Mucosa of stomach (tissue), 1 donor: Measurements from ENCODE around the gene LIN52.

Experiments
- H3K27me3 ChIP-seq: one replicate; pipeline ENCODE4 v1.7.0; 2013; ENCODE audit warnings: mild to moderate bottlenecking, low read length; ENCODE audit not compliant: control insufficient read depth, insufficient read depth
- H3K36me3 ChIP-seq: one replicate; pipeline ENCODE4 v1.7.0; 2013; ENCODE audit warnings: low read length; ENCODE audit not compliant: control insufficient read depth, insufficient read depth
- H3K4me1 ChIP-seq: one replicate; pipeline ENCODE4 v1.7.0; 2013; ENCODE audit warnings: mild to moderate bottlenecking, low read length; ENCODE audit not compliant: control insufficient read depth, insufficient read depth
- H3K4me3 ChIP-seq: one replicate; pipeline ENCODE4 v1.7.0; 2013; ENCODE audit warnings: low read length
- H3K9ac ChIP-seq: one replicate; pipeline ENCODE4 v1.7.0; 2013; ENCODE audit warnings: mild to moderate bottlenecking, low read length, moderate library complexity
- H3K9me3 ChIP-seq: one replicate; pipeline ENCODE4 v1.7.0; 2013; ENCODE audit warnings: mild to moderate bottlenecking, low read length, moderate library complexity; ENCODE audit not compliant: control insufficient read depth
- donor health status: Pancreatic carcinoma.

LIN52 gene

DNA sequence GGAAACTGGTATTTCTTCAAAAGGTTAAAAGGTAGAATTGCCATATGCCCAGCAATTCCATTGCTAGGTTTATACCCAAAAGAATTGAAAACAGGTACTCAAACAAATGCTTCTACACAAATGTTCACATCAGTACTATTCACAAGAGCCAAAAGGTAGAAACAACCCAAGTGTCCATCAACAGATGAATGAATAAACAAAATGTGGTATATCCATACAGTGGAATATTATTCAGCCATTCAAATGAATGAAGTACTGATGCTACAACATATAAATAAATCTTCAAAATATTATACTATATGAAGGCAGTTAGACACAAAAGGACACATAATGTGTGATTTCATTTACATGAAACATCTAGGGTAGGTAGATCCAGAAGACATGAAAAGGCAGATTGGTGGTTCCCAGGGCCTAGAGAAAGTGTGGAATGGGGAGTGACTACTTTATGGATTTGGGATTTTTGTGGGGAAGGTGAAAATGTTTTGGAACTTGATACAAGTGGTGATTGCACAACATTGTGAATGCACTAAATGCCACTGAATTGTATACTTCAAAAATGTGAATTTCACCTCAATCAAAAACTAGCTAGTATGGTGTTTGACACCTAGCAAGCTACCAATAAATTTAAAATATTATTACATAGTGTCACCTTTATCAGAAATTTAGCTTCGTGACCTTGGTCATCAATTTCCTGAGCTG lies 41.7 kb downstream of the LIN52 start:
- Histone ChIP-seq H3K36me3 (no peaks in the 10 kb centered on the region), H3K4me1 (no peaks in the 10 kb centered on the region), H3K27me3 (no peaks in the 10 kb centered on the region), H3K9me3 (no peaks in the 10 kb centered on the region), H3K4me3 (no peak overlapping the region), H3K9ac (no peak overlapping the region)

DNA sequence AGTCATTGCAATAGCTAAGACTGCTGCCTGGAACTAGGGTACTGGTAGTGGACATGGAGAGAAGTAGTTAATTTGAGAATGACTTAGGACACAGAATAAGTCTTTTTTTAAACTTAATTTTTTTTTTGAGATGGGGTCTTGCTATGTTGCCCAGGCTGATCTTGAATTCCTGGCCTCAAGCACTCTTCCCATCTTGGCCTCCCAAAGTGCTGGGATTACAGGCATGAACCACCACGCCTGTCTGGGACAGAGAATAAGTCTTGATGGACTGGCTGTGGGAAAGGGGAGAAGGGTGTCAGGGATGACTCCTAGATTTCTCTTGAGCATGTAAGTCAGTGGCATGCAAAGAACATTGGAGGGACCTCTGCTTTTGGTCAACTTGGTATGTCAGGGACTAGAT lies 42.9 kb downstream of the LIN52 start:
- Histone ChIP-seq H3K36me3 (no peaks in the 10 kb centered on the region), H3K4me1 (no peaks in the 10 kb centered on the region), H3K27me3 (no peaks in the 10 kb centered on the region), H3K9me3 (no peaks in the 10 kb centered on the region), H3K4me3 (no peak overlapping the region), H3K9ac (no peak overlapping the region)

DNA sequence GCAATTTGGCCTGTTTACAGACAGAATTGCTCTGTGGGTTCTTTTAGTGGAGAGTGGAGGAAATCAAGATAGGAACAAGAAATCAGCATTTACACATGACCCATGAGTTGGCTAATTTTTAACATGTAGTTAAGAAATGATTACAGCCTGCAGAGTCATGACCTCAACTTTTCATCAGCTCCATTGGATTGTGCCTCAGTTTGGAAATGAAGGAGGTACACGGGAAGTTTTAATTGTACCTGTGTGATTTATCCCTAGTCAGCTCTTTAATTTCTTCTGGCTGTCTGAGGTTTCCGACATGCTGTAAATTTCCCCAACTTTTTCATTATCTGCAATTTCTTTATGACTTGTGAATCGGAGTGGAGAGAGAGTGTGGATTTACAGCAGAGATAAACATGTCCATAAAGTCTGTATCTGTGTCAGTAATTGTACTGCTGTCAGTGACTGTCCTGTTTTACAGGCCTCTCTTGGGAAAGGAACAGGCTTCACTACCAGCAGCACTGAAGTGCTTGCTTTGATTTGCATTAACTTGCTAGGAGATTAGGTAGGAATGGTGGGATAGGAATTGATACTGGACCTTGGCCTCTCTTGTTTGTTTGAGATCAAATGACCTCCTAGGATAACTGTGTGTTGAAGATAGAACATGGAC lies 49.2 kb downstream of the LIN52 start:
- Histone ChIP-seq H3K9me3 (no peaks in the 10 kb centered on the region), H3K4me3 (no peak overlapping the region), H3K4me1 (peaks cover 7% of the 10 kb centered on the region), H3K27me3 (no peaks in the 10 kb centered on the region), H3K36me3 (no peaks in the 10 kb centered on the region), H3K9ac (no peak overlapping the region)

GRCh38 chr14:74134484-74134883 lies 49.7 kb downstream of the LIN52 start:
- Histone ChIP-seq H3K27me3 (no peaks in the 10 kb centered on the region), H3K36me3 (no peaks in the 10 kb centered on the region), H3K9me3 (no peaks in the 10 kb centered on the region), H3K4me3 (no peak overlapping the region), H3K9ac (no peak overlapping the region), H3K4me1 (peaks cover 7% of the 10 kb centered on the region)

- no peaks in the 10 kb centered on the region for H3K9me3 ChIP-seq
- no peaks in the 10 kb centered on the region for H3K36me3 ChIP-seq
- H3K27me3 ChIP-seq = no peaks in the 10 kb centered on the region
- H3K4me3 ChIP-seq = no peak overlapping the region
- H3K4me1 ChIP-seq = peaks cover 7% of the 10 kb centered on the region
- H3K9ac ChIP-seq = no peak overlapping the region
Measured at GRCh38 chr14:74135426-74135825, 50.7 kb downstream of the LIN52 start.

DNA sequence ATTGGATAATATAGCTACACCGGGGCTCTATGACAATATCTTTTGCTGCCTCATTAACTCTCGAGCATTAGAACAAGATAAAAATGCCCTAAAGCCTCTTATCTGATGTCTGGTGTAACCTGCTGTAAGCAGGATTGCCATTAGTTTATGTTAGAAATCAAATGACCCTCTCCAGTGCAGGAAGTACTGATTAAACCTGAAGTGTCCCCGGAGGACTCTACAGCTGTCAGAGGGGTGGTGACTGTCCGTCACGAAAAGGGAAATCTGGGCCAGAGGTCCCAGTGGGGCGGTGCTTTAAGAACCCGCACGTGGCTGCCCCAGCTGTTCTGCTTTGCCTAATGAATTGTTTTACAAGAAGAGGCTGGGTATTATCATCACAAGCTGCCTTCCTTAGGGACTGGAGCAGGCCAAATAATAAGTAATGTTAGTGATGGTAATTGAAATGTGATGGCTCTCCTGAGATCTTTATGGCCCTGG lies 55.7 kb downstream of the LIN52 start:
- Histone ChIP-seq H3K4me3 (no peak overlapping the region), H3K9me3 (no peaks in the 10 kb centered on the region), H3K36me3 (no peaks in the 10 kb centered on the region), H3K27me3 (no peaks in the 10 kb centered on the region), H3K9ac (no peak overlapping the region), H3K4me1 (no peaks in the 10 kb centered on the region)

DNA sequence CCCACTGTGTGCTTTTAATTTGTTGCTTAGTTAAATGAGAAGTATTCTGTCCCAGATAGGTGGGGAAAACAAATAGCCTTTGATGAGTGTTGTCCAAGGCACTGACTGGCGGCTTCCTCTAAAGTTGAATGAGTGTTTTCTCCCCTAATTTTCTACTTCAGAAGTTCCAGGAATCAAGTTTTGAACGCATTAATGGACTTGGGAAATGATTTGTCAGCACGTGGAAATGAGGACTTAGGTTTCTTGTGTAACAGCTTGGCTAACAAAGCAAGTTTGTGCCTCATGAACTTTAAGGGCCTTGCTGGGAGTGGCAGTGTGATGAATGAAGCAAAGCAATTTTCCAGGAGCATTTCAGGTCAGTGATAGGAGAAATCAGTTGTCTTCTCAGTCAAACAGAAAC lies 56.9 kb downstream of the LIN52 start:
- Histone ChIP-seq H3K36me3 (no peaks in the 10 kb centered on the region), H3K9ac (no peak overlapping the region), H3K4me1 (no peaks in the 10 kb centered on the region), H3K9me3 (no peaks in the 10 kb centered on the region), H3K27me3 (no peaks in the 10 kb centered on the region), H3K4me3 (no peak overlapping the region)

DNA sequence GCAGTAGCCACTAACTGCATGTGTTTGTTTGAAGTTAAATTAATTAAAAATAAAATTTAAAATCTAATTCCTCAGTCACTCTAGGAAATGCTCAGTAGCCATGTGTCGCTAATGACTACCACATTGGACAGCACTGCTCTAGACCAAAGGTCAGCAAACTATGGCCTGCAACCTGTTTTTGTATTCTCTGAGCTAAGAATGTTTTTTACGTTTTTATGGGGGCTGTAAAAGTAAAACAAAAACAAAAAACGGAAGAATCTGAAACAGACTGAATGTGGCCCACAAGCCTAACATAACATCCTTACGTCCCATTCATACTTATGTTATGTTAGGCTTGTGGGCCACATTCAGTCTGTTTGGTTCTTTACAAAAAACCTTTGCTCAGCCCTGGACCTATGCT lies 57.8 kb downstream of the LIN52 start:
- Histone ChIP-seq H3K4me1 (no peaks in the 10 kb centered on the region), H3K36me3 (no peaks in the 10 kb centered on the region), H3K9ac (no peak overlapping the region), H3K9me3 (no peaks in the 10 kb centered on the region), H3K4me3 (no peak overlapping the region), H3K27me3 (no peaks in the 10 kb centered on the region)

DNA sequence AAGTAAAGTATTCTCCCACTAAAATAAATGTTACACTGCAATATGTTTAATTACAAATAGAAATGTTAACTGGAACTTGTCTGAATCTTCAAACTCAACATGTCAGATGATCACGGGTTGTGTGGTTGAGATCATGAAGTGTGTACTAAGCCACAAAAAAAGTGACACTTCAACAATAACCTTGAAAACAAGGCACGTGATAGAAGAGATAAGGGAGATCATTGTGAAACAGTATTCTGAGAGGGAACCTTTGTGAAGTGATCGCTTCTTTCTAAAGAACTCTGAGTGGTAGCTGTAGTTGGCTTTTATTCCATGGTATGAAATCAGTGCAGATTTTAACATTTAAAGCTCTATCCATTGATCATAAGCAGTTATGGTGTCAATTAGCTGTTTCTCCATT lies 60.0 kb downstream of the LIN52 start:
- no peaks in the 10 kb centered on the region for H3K9me3 ChIP-seq
- no peak overlapping the region for H3K4me3 ChIP-seq
- no peaks in the 10 kb centered on the region for H3K36me3 ChIP-seq
- H3K9ac ChIP-seq = no peak overlapping the region
- no peaks in the 10 kb centered on the region for H3K4me1 ChIP-seq
- H3K27me3 ChIP-seq = no peaks in the 10 kb centered on the region

DNA sequence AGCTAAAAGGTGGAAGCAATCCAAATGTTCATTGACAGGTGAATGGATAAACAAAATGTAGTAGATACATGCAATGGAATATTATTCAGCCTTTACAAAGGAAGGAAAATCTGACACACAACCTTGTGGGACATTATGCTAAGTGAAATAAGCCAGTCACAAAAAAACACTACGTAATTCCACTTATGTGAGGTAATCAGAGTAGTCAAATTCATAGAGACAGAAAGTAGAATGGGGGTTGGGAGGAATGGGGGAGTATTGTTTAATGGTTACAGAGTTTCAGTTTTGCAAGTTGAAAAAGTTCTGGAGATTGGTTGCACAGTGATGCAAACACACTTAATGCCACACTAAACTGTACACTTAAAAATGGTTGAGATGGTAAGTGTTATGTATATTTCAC lies 62.8 kb downstream of the LIN52 start:
- Histone ChIP-seq H3K4me1 (no peaks in the 10 kb centered on the region), H3K9me3 (no peaks in the 10 kb centered on the region), H3K36me3 (no peaks in the 10 kb centered on the region), H3K27me3 (no peaks in the 10 kb centered on the region), H3K9ac (no peak overlapping the region), H3K4me3 (no peak overlapping the region)

- H3K9ac ChIP-seq = no peak overlapping the region
- H3K36me3 ChIP-seq = no peaks in the 10 kb centered on the region
- H3K4me3 ChIP-seq = no peak overlapping the region
- H3K4me1 ChIP-seq = no peaks in the 10 kb centered on the region
- H3K9me3 ChIP-seq = no peaks in the 10 kb centered on the region
- H3K27me3 ChIP-seq = no peaks in the 10 kb centered on the region
Measured at GRCh38 chr14:74148705-74149104, 63.9 kb downstream of the LIN52 start.

GRCh38 chr14:74155287-74155686 lies 70.5 kb downstream of the LIN52 start:
- H3K27me3 ChIP-seq = no peaks in the 10 kb centered on the region
- no peaks in the 10 kb centered on the region for H3K36me3 ChIP-seq
- H3K9me3 ChIP-seq = no peaks in the 10 kb centered on the region
- H3K9ac ChIP-seq = no peak overlapping the region
- no peaks in the 10 kb centered on the region for H3K4me1 ChIP-seq
- no peak overlapping the region for H3K4me3 ChIP-seq
